Nephron progenitor cell (in vitro differentiated cells): ENCODE measurements around the gene GPSM1.

ENCODE experiments used
- DNase-seq: peaks from one replicate; pipeline ENCODE4 v3.0.0; 2021
- H3K27ac Mint-ChIP-seq: 2 replicates; pipeline ENCODE4 v1.8.0; 2021; ENCODE audit warnings: mild to moderate bottlenecking, moderate library complexity, mixed read lengths
- H3K27me3 Mint-ChIP-seq: 2 replicates; pipeline ENCODE4 v1.8.0; 2021; ENCODE audit warnings: mild to moderate bottlenecking, low read depth, mixed read lengths; ENCODE audit not compliant: poor library complexity
- H3K36me3 Mint-ChIP-seq: 2 replicates; pipeline ENCODE4 v1.8.0; 2021; ENCODE audit warnings: low read depth, mixed read lengths
- H3K4me1 Mint-ChIP-seq: 2 replicates; pipeline ENCODE4 v1.8.0; 2021; ENCODE audit warnings: mixed read lengths
- H3K4me3 Mint-ChIP-seq: 2 replicates; pipeline ENCODE4 v1.8.0; 2021; ENCODE audit warnings: mild to moderate bottlenecking, moderate library complexity, mixed read lengths
- H3K9me3 Mint-ChIP-seq: 2 replicates; pipeline ENCODE4 v1.8.0; 2021; ENCODE audit warnings: mild to moderate bottlenecking, moderate library complexity, mixed read lengths
- CTCF ChIP-seq: fragments of 200-600 bp; sonication (generic); IDR thresholded peaks from 2 replicates; pipeline ENCODE4 v1.5.0; 2021; ENCODE audit warnings: antibody characterized with exemption

Gene GPSM1

DNA sequence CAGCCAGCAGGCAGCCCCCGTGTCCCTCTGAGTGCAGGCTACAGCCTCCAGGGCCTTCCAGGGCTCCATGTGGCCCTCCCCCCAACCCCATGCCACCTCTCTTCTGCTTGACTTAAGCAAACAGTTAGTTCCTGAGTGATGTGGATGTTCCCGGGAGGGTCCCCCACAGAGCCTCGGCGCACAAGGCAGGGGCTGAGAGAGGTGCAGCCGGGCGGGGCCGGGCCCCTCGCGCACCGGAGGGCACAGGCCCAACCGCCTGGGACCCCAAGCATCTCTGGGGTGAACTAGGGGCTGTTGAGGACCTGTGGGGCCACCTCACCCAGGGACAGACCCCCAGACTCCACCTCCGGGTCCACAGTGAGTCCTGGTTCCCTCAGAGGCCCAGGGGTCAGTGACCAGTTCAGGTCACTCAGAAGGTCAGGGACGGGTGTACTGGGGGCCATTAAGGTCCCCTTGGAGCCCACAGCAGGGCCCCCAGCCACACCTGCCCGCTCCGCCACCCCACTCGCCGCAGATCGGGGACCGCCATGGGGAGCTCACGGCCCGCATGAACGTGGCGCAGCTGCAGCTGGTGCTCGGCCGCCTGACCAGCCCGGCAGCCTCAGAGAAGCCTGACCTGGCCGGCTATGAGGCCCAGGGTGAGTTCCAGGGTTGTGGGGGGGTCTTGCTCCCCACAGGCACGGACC is 13.2 kb downstream of the GPSM1 start:
- Mint-ChIP-seq H3K4me1 (peaks cover 31% of the 10 kb centered on the region), H3K9me3 (no peaks in the 10 kb centered on the region), H3K27ac (no peak overlapping the region), H3K4me3 (no peak overlapping the region), H3K27me3 (no peaks in the 10 kb centered on the region), H3K36me3 (no peaks in the 10 kb centered on the region)
- no peak for TF ChIP-seq CTCF
- no peak for DNase-seq

DNA sequence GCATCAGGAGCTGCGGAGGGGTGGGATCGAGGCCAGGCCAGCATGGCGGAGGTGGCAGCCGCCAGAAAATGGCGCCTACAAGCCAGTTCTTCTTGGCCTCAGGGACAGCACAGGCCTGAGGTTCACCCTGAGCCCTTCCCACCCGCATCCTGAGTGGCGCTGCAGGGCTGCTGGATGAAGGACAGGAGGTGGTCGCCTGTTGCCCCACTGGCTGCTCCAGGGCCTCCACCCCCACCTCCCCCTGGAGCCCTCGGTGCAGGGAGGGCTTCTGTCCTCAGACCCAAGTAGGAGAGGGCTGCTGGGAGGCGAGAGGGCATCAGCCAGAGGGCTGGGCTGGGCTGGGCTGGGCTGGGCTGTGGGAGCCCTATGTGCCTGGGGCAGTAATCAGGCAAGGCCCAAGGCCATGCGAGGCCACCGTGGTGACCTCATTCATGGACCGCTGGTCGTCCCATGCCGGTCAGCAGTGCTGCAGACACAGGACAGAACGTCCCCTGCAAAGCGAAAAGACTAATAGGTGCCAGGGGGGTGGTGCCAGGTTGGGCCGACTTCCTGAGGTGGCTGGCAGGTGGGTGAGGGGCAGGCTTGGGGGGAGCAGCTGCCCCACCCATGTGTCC is 13.8 kb downstream of the GPSM1 start:
- TF ChIP-seq CTCF: no peak
- Mint-ChIP-seq H3K4me1 (peaks cover 37% of the 10 kb centered on the region), H3K27me3 (no peaks in the 10 kb centered on the region), H3K9me3 (no peaks in the 10 kb centered on the region), H3K4me3 (no peak overlapping the region), H3K36me3 (no peaks in the 10 kb centered on the region), H3K27ac (no peak overlapping the region)
- no peak for DNase-seq

DNA sequence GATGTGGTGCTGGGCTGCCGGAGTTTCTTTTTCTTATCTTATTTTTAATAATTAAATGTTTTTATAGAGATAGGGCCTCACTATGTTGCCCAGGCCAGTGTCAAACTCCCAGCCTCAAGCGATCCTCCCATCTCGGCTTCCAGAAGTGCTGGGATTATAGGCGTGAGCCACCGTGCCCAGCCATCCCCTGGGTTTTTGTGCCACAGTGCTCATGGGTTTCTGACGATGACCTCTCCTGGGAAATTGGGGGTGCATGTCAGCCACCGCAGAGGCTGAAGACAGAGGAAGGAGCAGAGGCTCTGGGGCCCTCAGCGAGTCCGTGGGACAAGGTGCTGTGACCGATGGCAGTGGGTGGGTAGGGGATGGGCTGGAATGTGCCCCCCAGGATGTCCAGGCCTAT is 14.4 kb downstream of the GPSM1 start:
- Mint-ChIP-seq H3K27ac (no peak overlapping the region), H3K36me3 (no peaks in the 10 kb centered on the region), H3K4me1 (peaks cover 40% of the 10 kb centered on the region), H3K27me3 (no peaks in the 10 kb centered on the region), H3K4me3 (no peak overlapping the region), H3K9me3 (no peaks in the 10 kb centered on the region)
- DNase-seq: no peak
- TF ChIP-seq CTCF: no peak

DNA sequence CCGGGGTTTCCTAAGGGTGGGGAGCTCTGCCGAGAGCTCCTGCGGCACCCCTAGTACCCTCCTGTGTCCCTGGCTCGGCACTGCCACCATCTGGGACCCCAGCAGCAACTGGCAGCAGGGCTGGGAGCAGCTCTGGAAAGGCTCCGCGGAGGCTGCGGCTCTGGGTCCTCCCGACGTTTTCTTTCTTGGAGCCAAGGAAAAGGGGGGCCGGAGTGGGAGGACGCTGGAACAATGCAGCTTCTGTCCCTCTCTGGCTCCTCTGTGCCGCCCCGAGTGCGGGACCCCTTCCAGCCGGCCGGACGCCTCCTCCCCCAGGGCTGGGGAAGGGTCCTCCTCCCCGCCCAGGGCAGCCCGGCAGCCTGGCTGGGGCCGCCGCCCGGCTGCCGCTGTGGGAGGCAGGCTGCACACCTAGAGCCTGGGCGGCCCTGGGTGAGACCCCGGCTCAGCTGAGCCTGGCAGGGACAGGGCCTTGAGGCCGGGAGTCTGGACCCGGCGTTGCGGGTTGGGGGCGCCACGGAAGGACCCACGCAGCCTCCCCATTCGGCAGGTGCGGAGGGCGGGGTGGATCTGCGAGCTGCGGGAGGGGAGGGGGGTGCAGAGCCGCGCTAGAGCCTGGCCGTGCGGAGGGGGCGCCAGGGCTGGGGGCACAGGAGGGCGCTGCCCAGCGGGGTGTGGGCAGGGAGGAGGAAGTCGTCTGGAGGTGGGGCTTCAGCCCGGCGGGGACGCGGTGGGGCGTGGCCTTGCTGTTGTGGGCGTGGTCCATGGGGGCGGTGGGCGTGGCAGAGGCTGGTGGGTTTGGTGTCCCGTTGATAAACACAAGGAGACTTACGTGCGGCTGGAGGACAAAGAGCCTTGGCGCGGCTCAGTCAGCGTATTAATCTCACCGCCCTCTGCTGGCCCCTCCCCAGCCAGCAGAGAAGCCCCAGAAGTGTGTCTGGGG is 15.1 kb downstream of the GPSM1 start:
- Mint-ChIP-seq H3K36me3 (no peaks in the 10 kb centered on the region), H3K27ac (no peak overlapping the region), H3K9me3 (no peaks in the 10 kb centered on the region), H3K4me1 (peaks cover 40% of the 10 kb centered on the region), H3K27me3 (no peaks in the 10 kb centered on the region), H3K4me3 (peak overlapping the region; percentile 70)
- DNase-seq: peak; percentile 96
- TF ChIP-seq CTCF: no peak

DNA sequence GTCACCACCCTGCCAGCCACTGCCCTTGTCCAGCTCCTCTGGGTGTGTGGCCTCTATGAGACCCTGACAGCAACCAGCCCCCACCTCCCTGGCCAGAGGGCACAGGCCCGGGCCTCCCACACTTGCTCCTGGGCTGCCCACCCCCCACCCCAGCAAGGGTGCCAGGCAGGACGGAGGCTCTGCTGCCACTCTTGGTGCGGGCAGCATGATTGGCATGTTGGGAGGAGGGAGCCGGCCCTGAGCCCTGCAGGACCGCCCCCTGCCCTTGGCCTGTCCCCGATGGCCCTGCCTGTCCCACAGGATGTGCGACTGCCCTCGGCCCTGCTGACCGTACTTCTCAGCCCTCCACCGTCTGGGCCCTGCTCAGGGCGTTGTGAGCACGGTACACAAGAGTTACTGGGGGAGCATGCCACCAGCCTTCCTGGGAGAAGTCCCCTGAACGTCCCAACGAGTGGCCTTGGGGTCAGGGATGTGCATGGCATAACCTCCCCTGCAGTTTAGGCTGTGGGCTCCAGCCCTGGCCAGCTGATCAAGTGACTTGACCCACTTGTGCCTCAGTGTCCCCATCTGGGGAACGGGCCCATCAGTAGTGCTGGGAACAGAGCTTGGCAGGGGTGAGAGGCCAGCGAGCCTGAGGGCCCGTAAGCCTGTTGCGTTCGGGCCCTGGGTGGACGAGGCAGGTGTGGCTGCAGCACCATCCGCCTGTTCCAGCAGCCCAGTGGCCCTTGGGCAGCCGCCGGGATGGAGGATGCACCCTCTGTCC is 16.0 kb downstream of the GPSM1 start:
- Mint-ChIP-seq H3K36me3 (no peaks in the 10 kb centered on the region), H3K27me3 (no peaks in the 10 kb centered on the region), H3K27ac (peak overlapping the region; percentile 64), H3K9me3 (no peaks in the 10 kb centered on the region), H3K4me3 (no peak overlapping the region), H3K4me1 (peaks cover 40% of the 10 kb centered on the region)
- no peak for TF ChIP-seq CTCF
- DNase-seq: no peak
